GM12892 (cell line): ENCODE measurements around the gene C13orf42.

ENCODE experiments used
- DNase-seq: peaks from one replicate; pipeline ENCODE4 v3.0.0; 2011; ENCODE audit not compliant: insufficient read length
- FAIRE-seq: peaks from 2 replicates; lab custom pipeline; 2011; peaks lifted over from hg19 to GRCh38; lab: Jason Lieb, UNC
- POLR2A ChIP-seq: IDR thresholded peaks from 2 replicates; pipeline ENCODE4 v1.6.1; 2011; ENCODE audit warnings: low read depth, low read length, control low read depth
- POLR2AphosphoS5 ChIP-seq: IDR thresholded peaks from 2 replicates; pipeline ENCODE4 v1.6.1; 2011; ENCODE audit warnings: low read depth, low read length, control low read depth
- TAF1 ChIP-seq: IDR thresholded peaks from 2 replicates; pipeline ENCODE4 v1.6.1; 2011; ENCODE audit warnings: low read depth, mild to moderate bottlenecking, control low read depth, low read length, borderline replicate concordance

C13orf42 gene

DNA sequence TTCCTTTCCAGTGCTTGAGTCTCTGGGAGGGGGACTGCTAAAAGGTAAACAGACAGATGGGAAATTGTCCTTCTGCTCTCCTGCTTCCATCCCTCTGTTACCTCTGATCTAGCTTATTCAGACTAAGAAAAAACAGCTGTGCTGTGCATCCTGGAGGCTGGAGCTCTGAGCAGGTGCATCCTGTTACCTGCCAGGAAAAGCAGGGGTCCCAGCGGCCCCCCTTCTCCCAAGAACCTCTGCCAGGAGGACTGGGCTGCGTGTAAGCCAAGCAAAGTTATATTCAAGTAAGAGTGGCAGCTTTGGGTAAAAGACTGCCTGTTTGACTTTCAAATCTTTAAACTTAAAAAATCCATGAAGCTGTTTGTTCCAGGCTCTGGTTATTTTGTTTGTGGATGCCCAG is 75.1 kb downstream of the C13orf42 start:
- TF ChIP-seq TAF1 (no peak), POLR2A (no peak), POLR2AphosphoS5 (no peak)
- DNase-seq (no peak), FAIRE-seq (no peak)

GRCh38 chr13:51035469-51035868 is 75.6 kb downstream of the C13orf42 start:
- no peak for DNase-seq
- TF ChIP-seq POLR2AphosphoS5 (no peak), TAF1 (no peak), POLR2A (no peak)
- FAIRE-seq: no peak

- DNase-seq (no peak), FAIRE-seq (no peak)
These were observed 76.2 kb downstream of the C13orf42 start for GRCh38 chr13:51034906-51035305.

GRCh38 chr13:51033421-51034185 is 77.5 kb downstream of the C13orf42 start:
- FAIRE-seq (no peak), DNase-seq (no peak)
- TF ChIP-seq POLR2AphosphoS5: no peak
- TF ChIP-seq POLR2A: no peak
- TF ChIP-seq TAF1: no peak

More at GRCh38 chr13:51034906-51035305, 76.2 kb downstream of the C13orf42 start:
- no peak for TF ChIP-seq POLR2AphosphoS5
- TF ChIP-seq POLR2A: no peak
- no peak for TF ChIP-seq TAF1

DNA sequence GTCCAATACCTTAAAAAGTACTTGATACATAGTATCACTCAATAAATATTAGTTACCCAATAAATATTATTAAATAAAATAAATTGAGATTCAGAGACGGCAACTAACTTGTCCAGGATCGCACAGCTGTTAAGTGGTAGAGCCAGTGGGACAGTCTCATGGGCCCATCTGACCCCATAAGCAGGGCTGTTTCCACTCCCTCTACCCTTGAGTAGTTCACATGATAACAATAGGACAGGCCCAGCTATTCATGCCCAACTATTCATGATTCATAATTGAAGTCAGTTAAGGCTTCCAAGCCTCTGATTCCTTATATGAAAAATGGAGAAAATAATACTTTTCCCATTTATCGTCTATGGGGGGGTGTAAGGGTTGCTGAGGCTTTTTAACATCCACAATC is 78.2 kb downstream of the C13orf42 start:
- FAIRE-seq (no peak), DNase-seq (no peak)
- TF ChIP-seq POLR2A: no peak
- no peak for TF ChIP-seq POLR2AphosphoS5
- no peak for TF ChIP-seq TAF1
